K562 (cell line): Measurements from ENCODE around the gene OCA2. TPM values are rescaled to one million over a fixed set of nuclear protein-coding genes. Genes with fewer than 3 reads are reported as not detected.

ENCODE experiments used
- ATAC-seq: fragments of 200-7000 bp; cut with Tn5 transposase; 3 replicates; pipeline ENCODE4 v1.9.1; 2020; ENCODE audit warnings: moderate library complexity
- BruUV-seq: library from RNA; stranded (reverse); fragments of 400-500 nt; replicated peaks from 2 replicates; lab custom pipeline; 2021; lab: Mats Ljungman, UMichigan
- CTCF ChIA-PET: fragments of 300-600 bp; formaldehyde crosslinking; extraction: SDS; loops from one replicate; lab custom pipeline; 2021; ENCODE audit warnings: low intra/inter-chr PET ratio; lab: Yijun Ruan, JAX
- POLR2A ChIA-PET: fragments of 300-600, 350-650 bp; sonication (Branson Sonifier 250); formaldehyde crosslinking; extraction: SDS; loops from one replicate; lab custom pipeline; 2021; ENCODE audit warnings: antibody characterized with exemption, inconsistent platforms; lab: Yijun Ruan, JAX
- DNase-seq, 4 experiments: peaks; one replicate each; pipeline versions ENCODE4 v3.0.0 to v3.0.0-alpha.2; 2011 to 2018; ENCODE audit warnings: low spot score in 3 of 4, mixed read lengths in 3 of 4; ENCODE audit errors: extremely low read depth in 1 of 4
- FAIRE-seq: peaks from 2 replicates; lab custom pipeline; 2011; peaks lifted over from hg19 to GRCh38; lab: Jason Lieb, UNC
- H2AFZ ChIP-seq: 2 replicates; pipeline ENCODE4 v1.6.0; 2011; ENCODE audit warnings: low read depth, low read length, control low read depth, inconsistent platforms
- H3K27ac ChIP-seq: fragments of 200-600 bp; 3 replicates; pipeline ENCODE4 v1.8.0; 2011; ENCODE audit warnings: low read depth, mild to moderate bottlenecking, control low read depth, inconsistent platforms, low read length, moderate library complexity, mixed read lengths; ENCODE audit errors: extremely low read depth
- H3K27me3 ChIP-seq, 2 experiments: fragments of 300-600 bp in 1 of 2; 2 replicates in 1 of 2; 3 replicates in 1 of 2; pipeline versions ENCODE4 v1.6.0 to v1.8.0; 2011; ENCODE audit warnings: inconsistent platforms in 2 of 2, low read length in 2 of 2, mild to moderate bottlenecking in 1 of 2, mixed read lengths in 1 of 2, moderate library complexity in 1 of 2; ENCODE audit not compliant: control insufficient read depth in 2 of 2, insufficient read depth in 2 of 2
- H3K36me3 ChIP-seq: fragments of 300-600 bp; 3 replicates; pipeline ENCODE4 v1.8.0; 2011; ENCODE audit warnings: mild to moderate bottlenecking, low read length, inconsistent platforms; ENCODE audit not compliant: control insufficient read depth, insufficient read depth
- H3K4me1 ChIP-seq, 2 experiments: fragments of 200-600 bp in 1 of 2; replicated peaks in 1 of 2; 2 replicates in 1 of 2; 3 replicates in 1 of 2; pipeline versions ENCODE4 v1.5.1 to v1.8.0; 2011; ENCODE audit warnings: inconsistent platforms in 2 of 2, low read length in 2 of 2, mild to moderate bottlenecking in 1 of 2, mixed read lengths in 1 of 2, moderate library complexity in 1 of 2; ENCODE audit not compliant: control insufficient read depth in 2 of 2, insufficient read depth in 2 of 2
- H3K4me2 ChIP-seq: 2 replicates; pipeline ENCODE4 v1.6.1; 2011; ENCODE audit warnings: low read length, control low read depth, inconsistent platforms, mixed read lengths; ENCODE audit not compliant: insufficient read depth
- H3K4me3 ChIP-seq: fragments of 200-600 bp; sonication (generic), shearing (Covaris generic); 2 replicates; pipeline ENCODE4 v1.5.1; 2016; ENCODE audit warnings: control low read depth, inconsistent platforms
- H3K79me2 ChIP-seq: fragments of 200-600 bp; 3 replicates; pipeline ENCODE4 v1.8.0; 2011; ENCODE audit warnings: low read length, inconsistent platforms; ENCODE audit not compliant: control insufficient read depth, insufficient read depth
- H3K9ac ChIP-seq, 2 experiments: 2 replicates each; pipeline versions ENCODE4 v1.6.0 to v1.6.1; 2011; ENCODE audit warnings: low read depth in 2 of 2, low read length in 2 of 2, control low read depth in 1 of 2, inconsistent platforms in 1 of 2, mild to moderate bottlenecking in 1 of 2, mixed read lengths in 1 of 2; ENCODE audit not compliant: insufficient read depth in 1 of 2
- H3K9me1 ChIP-seq: one replicate; pipeline ENCODE4 v1.6.0; 2011; ENCODE audit warnings: inconsistent platforms, mild to moderate bottlenecking, low read length, moderate library complexity; ENCODE audit not compliant: control insufficient read depth, insufficient read depth
- H3K9me3 ChIP-seq: replicated peaks from 2 replicates; pipeline ENCODE4 v1.5.1; 2011; ENCODE audit warnings: low read depth, low read length, inconsistent platforms; ENCODE audit not compliant: control insufficient read depth, insufficient read depth
- H4K20me1 ChIP-seq: replicated peaks from 2 replicates; pipeline ENCODE4 v1.6.1; 2011; ENCODE audit warnings: low read length, inconsistent platforms, mixed read lengths; ENCODE audit not compliant: control insufficient read depth, insufficient read depth
- RBFOX2 ChIP-seq: fragments of 200-400 bp; formaldehyde crosslinking; IDR thresholded peaks from 2 replicates; pipeline ENCODE4 v1.6.1; 2017; ENCODE audit warnings: low read depth, mild to moderate bottlenecking, low read length, moderate library complexity
- TAF1 ChIP-seq: IDR thresholded peaks from 2 replicates; pipeline ENCODE4 v1.6.1; 2011; ENCODE audit warnings: mild to moderate bottlenecking, low read length, moderate library complexity; ENCODE audit not compliant: insufficient read depth, control insufficient read depth, severe bottlenecking; ENCODE audit errors: extremely low read depth
- ZNF146 ChIP-seq: IDR thresholded peaks from one replicate; pipeline ENCODE4 v1.6.1; 2018; ENCODE audit warnings: missing compliant biosample characterization; ENCODE audit not compliant: unreplicated experiment
- WGBS: fragments of 100-300 bp; shearing (Covaris generic); methylation state at CpG from one replicate; pipeline ENCODE4 v1.1.6; 2016; ENCODE audit warnings: low coverage, mixed read lengths; ENCODE audit not compliant: insufficient coverage; ENCODE audit errors: missing lambda C conversion rate; 5-methylcytosine and 5-hydroxymethylcytosine counted together
- in situ Hi-C: fragments of 300-500 bp; cut with MboI; formaldehyde crosslinking; loops from 4 replicates; pipeline ENCODE4 v1.15.0; 2018; ENCODE audit warnings: inconsistent platforms, mixed read lengths
- intact Hi-C: fragments of 100-400 bp; cut with micrococcal nuclease; formaldehyde crosslinking; loops from 2 replicates; pipeline ENCODE4 v1.14.2; 2022
- polyA plus RNA-seq, 8 experiments: library from polyadenylated mRNA; depleted of rRNA in 4 of 8; stranded (reverse) in 5 of 8; unstranded in 3 of 8; fragments of >200 nt; fragmentation: Nextera tagmentation in 2 of 8; fragmentation: Illumina TruSeq in 1 of 8; extraction: Ambion mirVana in 2 of 8; extraction: Trizol in 1 of 8; gene quantifications; 2 replicates each; pipeline versions ENCODE4 v1.2.1 to v1.2.3, GENCODE V29; 2011 to 2014; ENCODE audit warnings: inconsistent platforms in 1 of 8, missing spikeins in 1 of 8
- total RNA-seq, 7 experiments: library from RNA; depleted of rRNA in 6 of 7; stranded (reverse); fragments of >200 nt in 6 of 7; fragmentation: Illumina TruSeq in 2 of 7; extraction: Trizol in 2 of 7; gene quantifications; 2 replicates each; pipeline versions ENCODE4 v1.2.1 to v1.2.3, GENCODE V29; 2011 to 2021; ENCODE audit warnings: low replicate concordance in 1 of 7
- TF ChIP-seq, protein P1 (sequence below): fragments of 450-650 bp; IDR thresholded peaks from 2 replicates; pipeline ENCODE4 v1.6.1; 2016; ENCODE audit warnings: mild to moderate bottlenecking, moderate library complexity

OCA2 gene
- total and polyA plus RNA-seq, 9 of the 15 experiments (the other 6 are each of a cell fraction or from before 2014, with no cell fraction given) = 0.07 to 0.59 (median 0.17) TPM; not detected in 1

DNA sequence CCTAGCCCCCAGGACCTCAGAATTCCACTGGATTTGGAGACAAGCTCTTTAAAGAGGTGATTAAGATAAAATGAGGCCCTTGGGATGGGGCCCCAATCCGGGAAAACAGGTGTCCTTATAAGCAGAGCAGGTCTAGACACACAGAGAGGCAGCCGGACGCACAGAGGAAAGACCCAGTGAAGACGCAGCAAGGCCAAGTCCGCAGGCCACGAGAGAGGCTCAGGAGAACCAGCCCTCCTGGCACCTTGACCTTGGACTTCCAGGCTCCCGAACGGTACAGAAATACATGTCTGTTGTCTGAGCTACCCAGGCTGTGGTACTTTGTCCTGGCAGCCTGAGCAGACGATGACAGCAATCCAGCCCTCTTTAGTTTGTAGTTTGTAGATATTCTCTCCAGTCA, 324.5 kb downstream of the OCA2 start:
- DNase-seq (no peak), ATAC-seq (no peak), FAIRE-seq (no peak)
- intact Hi-C loops = no loop called here
- no peaks in the 10 kb centered on the region for H3K9me3 ChIP-seq
- no peak overlapping the region for H3K4me2 ChIP-seq
- in situ Hi-C loops = no loop called here
- no peaks in the 10 kb centered on the region for H3K36me3 ChIP-seq
- ChIA-PET POLR2A (no interaction called here), CTCF (interaction anchor here (0.7 kb wide), 1 partner anchor 884 kb away, joined by 3 read pairs; no protein-coding TSS in a partner anchor)
- H3K9ac ChIP-seq = no peak overlapping the region
- no peak overlapping the region for H2AFZ ChIP-seq
- no TSS peak for BruUV-seq
- H3K4me3 ChIP-seq = no peak overlapping the region
- no peaks in the 10 kb centered on the region for H3K9me1 ChIP-seq
- H4K20me1 ChIP-seq = no peaks in the 10 kb centered on the region
- no peaks in the 10 kb centered on the region for H3K79me2 ChIP-seq
- TF ChIP-seq ZNF146 (CRISPR knock-in tag) = no peak
- no peak for TF ChIP-seq TAF1
- H3K4me1 ChIP-seq = peaks cover 0 to 3% of the 10 kb centered on the region in 2 experiments; a peak in 1 of 5 replicates
- H3K27ac ChIP-seq = no peak overlapping the region
- 28% methylated on average over 8 of the region's 9 CpGs for WGBS
- peaks cover 0 to 7% of the 10 kb centered on the region in 2 experiments; a peak in 2 of 5 replicates for H3K27me3 ChIP-seq

DNA sequence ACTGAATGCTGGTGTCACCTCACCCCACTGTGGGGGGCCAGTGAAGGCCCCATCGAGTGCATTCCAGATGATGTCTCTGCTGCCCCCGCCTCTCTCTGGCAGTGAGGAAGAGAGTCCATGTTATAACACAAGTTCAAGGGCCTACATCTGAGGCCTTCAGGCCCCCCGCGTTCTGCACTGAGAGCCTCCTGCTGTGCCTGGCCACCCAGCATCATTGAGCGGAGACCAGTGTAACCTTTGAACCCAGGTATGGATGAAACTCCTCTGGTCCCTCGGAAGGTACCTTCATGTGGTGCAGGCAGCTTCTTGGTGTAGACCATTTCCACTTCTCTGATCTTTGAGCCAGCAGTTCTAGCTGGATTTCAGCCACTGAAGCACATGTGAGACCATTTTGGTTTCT, 324.9 kb downstream of the OCA2 start:
- in situ Hi-C loops (no loop called here), intact Hi-C loops (no loop called here)
- Histone ChIP-seq H3K4me1 (peaks cover 0 to 3% of the 10 kb centered on the region in 2 experiments; a peak in 1 of 5 replicates), H3K79me2 (no peaks in the 10 kb centered on the region), H3K36me3 (no peaks in the 10 kb centered on the region), H3K9me3 (no peaks in the 10 kb centered on the region), H3K4me3 (no peak overlapping the region), H3K9me1 (no peaks in the 10 kb centered on the region), H3K27ac (no peak overlapping the region), H3K4me2 (no peak overlapping the region), H2AFZ (no peak overlapping the region), H4K20me1 (no peaks in the 10 kb centered on the region), H3K9ac (no peak overlapping the region), H3K27me3 (peaks cover 0 to 10% of the 10 kb centered on the region in 2 experiments; a peak in 2 of 5 replicates)
- ChIA-PET CTCF (interaction anchor here (0.7 kb wide), 1 partner anchor 883 kb away, joined by 3 read pairs; no protein-coding TSS in a partner anchor), POLR2A (no interaction called here)
- WGBS = 13% methylated on average over 6 of the region's 6 CpGs
- no TSS peak for BruUV-seq
- DNase-seq (no peak), FAIRE-seq (no peak), ATAC-seq (no peak)
- TF ChIP-seq, protein P1, sequence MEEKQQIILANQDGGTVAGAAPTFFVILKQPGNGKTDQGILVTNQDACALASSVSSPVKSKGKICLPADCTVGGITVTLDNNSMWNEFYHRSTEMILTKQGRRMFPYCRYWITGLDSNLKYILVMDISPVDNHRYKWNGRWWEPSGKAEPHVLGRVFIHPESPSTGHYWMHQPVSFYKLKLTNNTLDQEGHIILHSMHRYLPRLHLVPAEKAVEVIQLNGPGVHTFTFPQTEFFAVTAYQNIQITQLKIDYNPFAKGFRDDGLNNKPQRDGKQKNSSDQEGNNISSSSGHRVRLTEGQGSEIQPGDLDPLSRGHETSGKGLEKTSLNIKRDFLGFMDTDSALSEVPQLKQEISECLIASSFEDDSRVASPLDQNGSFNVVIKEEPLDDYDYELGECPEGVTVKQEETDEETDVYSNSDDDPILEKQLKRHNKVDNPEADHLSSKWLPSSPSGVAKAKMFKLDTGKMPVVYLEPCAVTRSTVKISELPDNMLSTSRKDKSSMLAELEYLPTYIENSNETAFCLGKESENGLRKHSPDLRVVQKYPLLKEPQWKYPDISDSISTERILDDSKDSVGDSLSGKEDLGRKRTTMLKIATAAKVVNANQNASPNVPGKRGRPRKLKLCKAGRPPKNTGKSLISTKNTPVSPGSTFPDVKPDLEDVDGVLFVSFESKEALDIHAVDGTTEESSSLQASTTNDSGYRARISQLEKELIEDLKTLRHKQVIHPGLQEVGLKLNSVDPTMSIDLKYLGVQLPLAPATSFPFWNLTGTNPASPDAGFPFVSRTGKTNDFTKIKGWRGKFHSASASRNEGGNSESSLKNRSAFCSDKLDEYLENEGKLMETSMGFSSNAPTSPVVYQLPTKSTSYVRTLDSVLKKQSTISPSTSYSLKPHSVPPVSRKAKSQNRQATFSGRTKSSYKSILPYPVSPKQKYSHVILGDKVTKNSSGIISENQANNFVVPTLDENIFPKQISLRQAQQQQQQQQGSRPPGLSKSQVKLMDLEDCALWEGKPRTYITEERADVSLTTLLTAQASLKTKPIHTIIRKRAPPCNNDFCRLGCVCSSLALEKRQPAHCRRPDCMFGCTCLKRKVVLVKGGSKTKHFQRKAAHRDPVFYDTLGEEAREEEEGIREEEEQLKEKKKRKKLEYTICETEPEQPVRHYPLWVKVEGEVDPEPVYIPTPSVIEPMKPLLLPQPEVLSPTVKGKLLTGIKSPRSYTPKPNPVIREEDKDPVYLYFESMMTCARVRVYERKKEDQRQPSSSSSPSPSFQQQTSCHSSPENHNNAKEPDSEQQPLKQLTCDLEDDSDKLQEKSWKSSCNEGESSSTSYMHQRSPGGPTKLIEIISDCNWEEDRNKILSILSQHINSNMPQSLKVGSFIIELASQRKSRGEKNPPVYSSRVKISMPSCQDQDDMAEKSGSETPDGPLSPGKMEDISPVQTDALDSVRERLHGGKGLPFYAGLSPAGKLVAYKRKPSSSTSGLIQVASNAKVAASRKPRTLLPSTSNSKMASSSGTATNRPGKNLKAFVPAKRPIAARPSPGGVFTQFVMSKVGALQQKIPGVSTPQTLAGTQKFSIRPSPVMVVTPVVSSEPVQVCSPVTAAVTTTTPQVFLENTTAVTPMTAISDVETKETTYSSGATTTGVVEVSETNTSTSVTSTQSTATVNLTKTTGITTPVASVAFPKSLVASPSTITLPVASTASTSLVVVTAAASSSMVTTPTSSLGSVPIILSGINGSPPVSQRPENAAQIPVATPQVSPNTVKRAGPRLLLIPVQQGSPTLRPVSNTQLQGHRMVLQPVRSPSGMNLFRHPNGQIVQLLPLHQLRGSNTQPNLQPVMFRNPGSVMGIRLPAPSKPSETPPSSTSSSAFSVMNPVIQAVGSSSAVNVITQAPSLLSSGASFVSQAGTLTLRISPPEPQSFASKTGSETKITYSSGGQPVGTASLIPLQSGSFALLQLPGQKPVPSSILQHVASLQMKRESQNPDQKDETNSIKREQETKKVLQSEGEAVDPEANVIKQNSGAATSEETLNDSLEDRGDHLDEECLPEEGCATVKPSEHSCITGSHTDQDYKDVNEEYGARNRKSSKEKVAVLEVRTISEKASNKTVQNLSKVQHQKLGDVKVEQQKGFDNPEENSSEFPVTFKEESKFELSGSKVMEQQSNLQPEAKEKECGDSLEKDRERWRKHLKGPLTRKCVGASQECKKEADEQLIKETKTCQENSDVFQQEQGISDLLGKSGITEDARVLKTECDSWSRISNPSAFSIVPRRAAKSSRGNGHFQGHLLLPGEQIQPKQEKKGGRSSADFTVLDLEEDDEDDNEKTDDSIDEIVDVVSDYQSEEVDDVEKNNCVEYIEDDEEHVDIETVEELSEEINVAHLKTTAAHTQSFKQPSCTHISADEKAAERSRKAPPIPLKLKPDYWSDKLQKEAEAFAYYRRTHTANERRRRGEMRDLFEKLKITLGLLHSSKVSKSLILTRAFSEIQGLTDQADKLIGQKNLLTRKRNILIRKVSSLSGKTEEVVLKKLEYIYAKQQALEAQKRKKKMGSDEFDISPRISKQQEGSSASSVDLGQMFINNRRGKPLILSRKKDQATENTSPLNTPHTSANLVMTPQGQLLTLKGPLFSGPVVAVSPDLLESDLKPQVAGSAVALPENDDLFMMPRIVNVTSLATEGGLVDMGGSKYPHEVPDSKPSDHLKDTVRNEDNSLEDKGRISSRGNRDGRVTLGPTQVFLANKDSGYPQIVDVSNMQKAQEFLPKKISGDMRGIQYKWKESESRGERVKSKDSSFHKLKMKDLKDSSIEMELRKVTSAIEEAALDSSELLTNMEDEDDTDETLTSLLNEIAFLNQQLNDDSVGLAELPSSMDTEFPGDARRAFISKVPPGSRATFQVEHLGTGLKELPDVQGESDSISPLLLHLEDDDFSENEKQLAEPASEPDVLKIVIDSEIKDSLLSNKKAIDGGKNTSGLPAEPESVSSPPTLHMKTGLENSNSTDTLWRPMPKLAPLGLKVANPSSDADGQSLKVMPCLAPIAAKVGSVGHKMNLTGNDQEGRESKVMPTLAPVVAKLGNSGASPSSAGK = no peak
- no peak for TF ChIP-seq RBFOX2
